Measurements from ENCODE around the gene TNKS1BP1. TPM values are rescaled to one million over a fixed set of nuclear protein-coding genes. Genes with fewer than 3 reads are reported as not detected.
"Not testable (repeated sequence)": the region's sequence is repeated elsewhere in the genome, so short reads cannot be mapped to it uniquely, and the experiment has no call there.

The TNKS1BP1 gene
- total RNA-seq, 2 donors from 2014 or later = 8.7 to 16.2 TPM

GRCh38 chr11:57348052-57348451 lies 23.3 kb upstream of the TNKS1BP1 start:
- no peak overlapping the region for H3K27ac Mint-ChIP-seq
- DNase-seq (no peak), ATAC-seq (no peak)
- peaks cover 5% of the 10 kb centered on the region for H3K4me1 Mint-ChIP-seq
- no peaks in the 10 kb centered on the region for H3K36me3 Mint-ChIP-seq (ENCODE audit: low read depth)
- no peaks in the 10 kb centered on the region for H3K9me3 ChIP-seq (ENCODE audit: control insufficient read depth, low read length, poor library complexity, severe bottlenecking)
- peaks cover 2% of the 10 kb centered on the region for H3K27me3 Mint-ChIP-seq
- H3K4me3 Mint-ChIP-seq = no peak overlapping the region

- Mint-ChIP-seq H3K4me1 (peaks cover 5% of the 10 kb centered on the region), H3K4me3 (no peak overlapping the region), H3K27me3 (no peaks in the 10 kb centered on the region), H3K36me3 (ENCODE audit: low read depth) (no peaks in the 10 kb centered on the region), H3K27ac (peak overlapping the region; percentile 63)
- no peak for DNase-seq
- no peak for ATAC-seq
- H3K9me3 ChIP-seq (ENCODE audit: control insufficient read depth, low read length, poor library complexity, severe bottlenecking) = no peaks in the 10 kb centered on the region
Observed at GRCh38 chr11:57347336-57347735, 22.6 kb upstream of the TNKS1BP1 start.

- H3K9me3 ChIP-seq (ENCODE audit: control insufficient read depth, low read length, poor library complexity, severe bottlenecking) = no peaks in the 10 kb centered on the region
- Mint-ChIP-seq H3K4me1 (peaks cover 5% of the 10 kb centered on the region), H3K36me3 (ENCODE audit: low read depth) (no peaks in the 10 kb centered on the region), H3K4me3 (no peak overlapping the region), H3K27ac (peak overlapping the region; percentile 21), H3K27me3 (peaks cover 8% of the 10 kb centered on the region)
- DNase-seq = peak; percentile 47 to 62 (median 49)
- peak; percentile 90 for ATAC-seq
Observed at GRCh38 chr11:57345555-57346211, 20.9 kb upstream of the TNKS1BP1 start.

GRCh38 chr11:57344826-57345225 lies 20.1 kb upstream of the TNKS1BP1 start:
- H3K36me3 Mint-ChIP-seq (ENCODE audit: low read depth) = no peaks in the 10 kb centered on the region
- no peaks in the 10 kb centered on the region for H3K9me3 ChIP-seq (ENCODE audit: control insufficient read depth, low read length, poor library complexity, severe bottlenecking)
- ATAC-seq (no peak), DNase-seq (no peak)
- peaks cover 3% of the 10 kb centered on the region for H3K4me1 Mint-ChIP-seq
- no peak overlapping the region for H3K27ac Mint-ChIP-seq
- H3K27me3 Mint-ChIP-seq = peaks cover 15% of the 10 kb centered on the region
- no peak overlapping the region for H3K4me3 Mint-ChIP-seq

- H3K4me3 Mint-ChIP-seq = no peak overlapping the region
- ATAC-seq = no peak
Observed at GRCh38 chr11:57343825-57344224, 19.1 kb upstream of the TNKS1BP1 start.

GRCh38 chr11:57342702-57343101 lies 17.9 kb upstream of the TNKS1BP1 start:
- peaks cover 3% of the 10 kb centered on the region for H3K4me1 Mint-ChIP-seq
- DNase-seq = no peak

More at GRCh38 chr11:57343825-57344224, 19.1 kb upstream of the TNKS1BP1 start:
- Mint-ChIP-seq H3K27ac (no peak overlapping the region), H3K4me1 (peaks cover 3% of the 10 kb centered on the region), H3K27me3 (peaks cover 15% of the 10 kb centered on the region), H3K36me3 (ENCODE audit: low read depth) (no peaks in the 10 kb centered on the region)
- H3K9me3 ChIP-seq (ENCODE audit: control insufficient read depth, low read length, poor library complexity, severe bottlenecking) = no peaks in the 10 kb centered on the region
- DNase-seq = no peak

GRCh38 chr11:57341250-57341808 lies 16.6 kb upstream of the TNKS1BP1 start:
- Mint-ChIP-seq H3K4me3 (no peak overlapping the region), H3K4me1 (peaks cover 5% of the 10 kb centered on the region), H3K27me3 (peaks cover 15% of the 10 kb centered on the region), H3K36me3 (ENCODE audit: low read depth) (no peaks in the 10 kb centered on the region), H3K27ac (no peak overlapping the region)
- DNase-seq = no peak
- H3K9me3 ChIP-seq (ENCODE audit: control insufficient read depth, low read length, poor library complexity, severe bottlenecking) = no peaks in the 10 kb centered on the region
- ATAC-seq = no peak

More at GRCh38 chr11:57342702-57343101, 17.9 kb upstream of the TNKS1BP1 start:
- Mint-ChIP-seq H3K27ac (no peak overlapping the region), H3K36me3 (ENCODE audit: low read depth) (no peaks in the 10 kb centered on the region), H3K27me3 (peaks cover 15% of the 10 kb centered on the region), H3K4me3 (no peak overlapping the region)
- no peak for ATAC-seq
- H3K9me3 ChIP-seq (ENCODE audit: control insufficient read depth, low read length, poor library complexity, severe bottlenecking) = no peaks in the 10 kb centered on the region

GRCh38 chr11:57340039-57340615 lies 15.4 kb upstream of the TNKS1BP1 start:
- ATAC-seq (no peak), DNase-seq (no peak)
- no peaks in the 10 kb centered on the region for H3K9me3 ChIP-seq (ENCODE audit: control insufficient read depth, low read length, poor library complexity, severe bottlenecking)
- Mint-ChIP-seq H3K4me1 (peaks cover 9% of the 10 kb centered on the region), H3K27me3 (peaks cover 15% of the 10 kb centered on the region), H3K27ac (no peak overlapping the region), H3K4me3 (no peak overlapping the region), H3K36me3 (ENCODE audit: low read depth) (peaks cover 2% of the 10 kb centered on the region)

GRCh38 chr11:57339328-57339727 lies 14.6 kb upstream of the TNKS1BP1 start:
- Mint-ChIP-seq H3K27me3 (peaks cover 15% of the 10 kb centered on the region), H3K4me1 (peaks cover 16% of the 10 kb centered on the region), H3K27ac (no peak overlapping the region), H3K36me3 (ENCODE audit: low read depth) (peaks cover 2% of the 10 kb centered on the region), H3K4me3 (no peak overlapping the region)
- DNase-seq (no peak), ATAC-seq (no peak)
- H3K9me3 ChIP-seq (ENCODE audit: control insufficient read depth, low read length, poor library complexity, severe bottlenecking) = no peaks in the 10 kb centered on the region

- H3K9me3 ChIP-seq (ENCODE audit: control insufficient read depth, low read length, poor library complexity, severe bottlenecking) = no peaks in the 10 kb centered on the region
- ATAC-seq (no peak), DNase-seq (no peak)
- H3K4me3 Mint-ChIP-seq = no peak within 1 kb of the TSS
- H3K27ac Mint-ChIP-seq = peak within 1 kb of the TSS; percentile 2
- H3K36me3 Mint-ChIP-seq (ENCODE audit: low read depth) = peaks cover 2% of the 10 kb centered on the region
- H3K27me3 Mint-ChIP-seq = peaks cover 15% of the 10 kb centered on the region
- H3K4me1 Mint-ChIP-seq = peaks cover 23% of the 10 kb centered on the region
Observed at GRCh38 chr11:57338142-57338541, 13.4 kb upstream of the TNKS1BP1 start, which contains the start of gene P2RX3. Gene P2RX3, plus strand, starts transcription at chr11:57338352. Its CDS starts 199 bp downstream, at chr11:57338551.

GRCh38 chr11:57336856-57337255 lies 12.1 kb upstream of the TNKS1BP1 start:
- Mint-ChIP-seq H3K27me3 (peaks cover 15% of the 10 kb centered on the region), H3K27ac (peak overlapping the region; percentile 97), H3K4me1 (peaks cover 25% of the 10 kb centered on the region)
- H3K4me3 Mint-ChIP-seq; H3K36me3 Mint-ChIP-seq (ENCODE audit: low read depth); DNase-seq; H3K9me3 ChIP-seq (ENCODE audit: control insufficient read depth, low read length, poor library complexity, severe bottlenecking); ATAC-seq: not testable (repeated sequence)

GRCh38 chr11:57336111-57336666 lies 11.4 kb upstream of the TNKS1BP1 start:
- Mint-ChIP-seq H3K36me3 (ENCODE audit: low read depth) (peaks cover 2% of the 10 kb centered on the region), H3K27ac (peak overlapping the region; percentile 97), H3K4me3 (peak overlapping the region; percentile 98), H3K27me3 (peaks cover 10% of the 10 kb centered on the region), H3K4me1 (peaks cover 25% of the 10 kb centered on the region)
- DNase-seq (no peak), ATAC-seq (peak; percentile 27)
- no peaks in the 10 kb centered on the region for H3K9me3 ChIP-seq (ENCODE audit: control insufficient read depth, low read length, poor library complexity, severe bottlenecking)

- peak within 1 kb of the TSS; percentile 97 for H3K27ac Mint-ChIP-seq
- peaks cover 25% of the 10 kb centered on the region for H3K4me1 Mint-ChIP-seq
- DNase-seq (peak; percentile 73 to 78 (median 74)), ATAC-seq (peak; percentile 99)
- peaks cover 6% of the 10 kb centered on the region for H3K27me3 Mint-ChIP-seq
- peak within 1 kb of the TSS; percentile 98 for H3K4me3 Mint-ChIP-seq
- H3K9me3 ChIP-seq (ENCODE audit: control insufficient read depth, low read length, poor library complexity, severe bottlenecking) = no peaks in the 10 kb centered on the region
- H3K36me3 Mint-ChIP-seq (ENCODE audit: low read depth) = peaks cover 2% of the 10 kb centered on the region
Observed at GRCh38 chr11:57335343-57336110, 10.8 kb upstream of the TNKS1BP1 start, which contains the start of gene SSRP1. Gene SSRP1, minus strand, starts transcription at chr11:57335892. Its CDS starts 771 bp downstream, at chr11:57335121.
